ENCODE results near the gene GRID1. TPM values are rescaled to one million over a fixed set of nuclear protein-coding genes. Genes with fewer than 3 reads are reported as not detected.

Gene GRID1
- total RNA-seq, 3 donors from 2014 or later, result 0.61 to 1.9 (median 0.87) TPM

DNA sequence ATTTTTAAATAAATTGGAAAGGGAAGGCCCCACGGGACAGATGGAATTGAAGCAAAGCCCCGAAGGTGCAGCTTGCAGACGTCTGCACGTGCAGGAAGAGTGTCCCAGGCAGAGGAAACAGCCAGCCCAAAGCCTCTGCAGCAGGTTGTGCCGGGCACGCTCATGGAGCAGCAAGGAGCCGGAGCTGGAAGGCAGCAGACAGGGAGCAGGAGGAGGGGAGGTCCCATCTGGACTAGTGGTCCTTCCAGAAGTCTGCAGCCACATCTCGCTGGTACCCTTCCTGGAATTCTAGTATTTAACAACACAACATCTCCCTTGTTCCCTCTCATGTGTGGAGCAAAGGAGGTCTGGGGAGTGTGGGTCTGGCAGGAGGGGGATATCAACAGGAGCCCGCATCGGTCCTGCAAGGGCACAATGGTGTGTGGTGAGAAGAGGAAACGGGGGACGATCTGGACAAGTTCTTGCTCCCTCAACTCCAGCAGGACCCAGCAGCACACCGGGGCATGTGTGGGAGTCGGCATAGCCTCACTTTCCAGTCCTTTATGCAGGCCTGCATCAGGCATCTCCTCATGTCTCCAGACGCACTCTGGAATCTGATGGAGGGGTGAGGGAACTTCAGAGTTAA lies 169.3 kb downstream of the GRID1 start:
- no peaks in the 10 kb centered on the region for H3K9me3 ChIP-seq
- no peak overlapping the region for H3K4me3 ChIP-seq
- no peak for ATAC-seq
- no peaks in the 10 kb centered on the region for H3K4me1 ChIP-seq (ENCODE audit: low read depth)
- DNase-seq, result no peak
- intact Hi-C loops (cut with DNase I, micrococcal nuclease), result no loop called here
- no peaks in the 10 kb centered on the region for H3K36me3 ChIP-seq (ENCODE audit: low read depth)
- TF ChIP-seq, protein P1, sequence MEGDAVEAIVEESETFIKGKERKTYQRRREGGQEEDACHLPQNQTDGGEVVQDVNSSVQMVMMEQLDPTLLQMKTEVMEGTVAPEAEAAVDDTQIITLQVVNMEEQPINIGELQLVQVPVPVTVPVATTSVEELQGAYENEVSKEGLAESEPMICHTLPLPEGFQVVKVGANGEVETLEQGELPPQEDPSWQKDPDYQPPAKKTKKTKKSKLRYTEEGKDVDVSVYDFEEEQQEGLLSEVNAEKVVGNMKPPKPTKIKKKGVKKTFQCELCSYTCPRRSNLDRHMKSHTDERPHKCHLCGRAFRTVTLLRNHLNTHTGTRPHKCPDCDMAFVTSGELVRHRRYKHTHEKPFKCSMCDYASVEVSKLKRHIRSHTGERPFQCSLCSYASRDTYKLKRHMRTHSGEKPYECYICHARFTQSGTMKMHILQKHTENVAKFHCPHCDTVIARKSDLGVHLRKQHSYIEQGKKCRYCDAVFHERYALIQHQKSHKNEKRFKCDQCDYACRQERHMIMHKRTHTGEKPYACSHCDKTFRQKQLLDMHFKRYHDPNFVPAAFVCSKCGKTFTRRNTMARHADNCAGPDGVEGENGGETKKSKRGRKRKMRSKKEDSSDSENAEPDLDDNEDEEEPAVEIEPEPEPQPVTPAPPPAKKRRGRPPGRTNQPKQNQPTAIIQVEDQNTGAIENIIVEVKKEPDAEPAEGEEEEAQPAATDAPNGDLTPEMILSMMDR (IDR thresholded peaks at IDR 0.05), result no peak

DNA sequence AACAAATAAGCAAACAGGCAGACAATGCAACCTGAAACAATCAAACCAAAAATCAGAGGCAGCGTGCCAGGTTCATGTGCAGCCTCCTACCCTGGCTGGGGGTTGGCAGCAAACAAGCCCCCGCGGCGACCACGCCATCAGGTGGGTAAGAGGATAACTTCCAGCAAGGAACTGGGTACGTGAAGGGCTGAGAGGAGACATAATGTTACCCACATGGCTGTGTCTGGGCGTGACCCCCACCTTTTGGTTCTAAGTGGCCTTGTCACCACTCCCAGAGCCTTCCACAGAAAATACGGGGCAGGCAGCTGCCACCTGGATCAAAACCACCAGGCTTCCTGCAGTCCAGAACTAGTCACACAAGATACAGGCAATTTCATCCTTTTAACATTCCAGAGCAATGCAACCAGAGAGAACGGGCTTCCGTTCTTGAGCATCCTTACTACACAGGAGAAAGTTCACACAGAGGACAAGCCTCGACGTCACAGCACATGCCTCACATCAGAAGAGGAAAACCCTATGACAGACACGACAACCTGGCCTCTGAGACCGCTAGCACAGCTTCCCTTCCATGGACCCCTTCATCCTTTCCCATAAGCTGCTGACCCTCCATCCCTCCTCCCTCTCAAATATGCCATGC lies 171.0 kb downstream of the GRID1 start:
- H3K4me1 ChIP-seq (ENCODE audit: low read depth), result no peaks in the 10 kb centered on the region
- DNase-seq (no peak), ATAC-seq (no peak)
- H3K36me3 ChIP-seq (ENCODE audit: low read depth), result no peaks in the 10 kb centered on the region
- intact Hi-C loops (cut with DNase I, micrococcal nuclease), result no loop called here
- H3K4me3 ChIP-seq, result no peak overlapping the region
- TF ChIP-seq, protein P1 (IDR thresholded peaks at IDR 0.05), result no peak
- no peaks in the 10 kb centered on the region for H3K9me3 ChIP-seq

DNA sequence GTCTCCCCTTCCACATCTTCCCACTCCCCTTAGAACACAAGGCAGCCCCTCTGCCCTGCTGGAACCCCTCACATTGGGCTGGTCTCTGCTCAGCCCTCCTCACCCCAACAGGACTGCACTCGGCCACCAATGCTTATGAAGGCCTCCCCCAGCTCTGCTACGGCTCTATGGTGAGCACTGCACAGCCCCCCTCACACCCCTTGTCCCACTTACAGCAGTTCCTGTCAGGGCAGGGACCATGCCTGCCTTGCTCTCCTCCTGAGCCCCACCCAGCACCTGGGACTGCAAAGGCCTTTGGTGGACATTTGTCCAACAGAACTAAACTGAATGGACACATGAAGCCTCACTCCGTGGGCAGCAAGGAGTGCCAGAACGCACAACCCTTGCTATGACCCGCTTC lies 171.9 kb downstream of the GRID1 start:
- H3K4me1 ChIP-seq (ENCODE audit: low read depth), result no peaks in the 10 kb centered on the region
- no peak for DNase-seq
- intact Hi-C loops (cut with DNase I, micrococcal nuclease), result no loop called here
- no peaks in the 10 kb centered on the region for H3K36me3 ChIP-seq (ENCODE audit: low read depth)
- ATAC-seq, result no peak
- TF ChIP-seq, protein P1 (IDR thresholded peaks at IDR 0.05), result no peak
- no peak overlapping the region for H3K4me3 ChIP-seq
- H3K9me3 ChIP-seq, result no peaks in the 10 kb centered on the region

DNA sequence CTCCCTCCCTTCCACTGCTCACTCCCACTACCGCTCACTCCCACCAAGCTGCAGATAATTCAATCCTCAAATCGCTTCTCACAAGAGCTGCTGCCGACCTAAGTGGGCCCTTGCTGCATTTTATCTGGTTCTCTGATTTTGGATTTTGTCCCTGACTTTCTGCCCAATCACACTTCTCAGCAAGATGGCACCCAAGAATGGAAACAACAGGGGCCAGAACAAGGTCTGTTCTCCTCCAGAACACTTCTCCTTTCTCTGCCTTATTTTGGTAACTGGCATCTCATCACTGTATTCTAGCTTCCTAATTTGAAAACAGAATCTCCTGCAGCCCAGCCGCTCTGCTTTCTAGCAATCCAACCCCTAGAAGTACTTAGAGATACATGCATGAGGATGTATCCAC lies 172.8 kb downstream of the GRID1 start:
- H3K9me3 ChIP-seq, result no peaks in the 10 kb centered on the region
- intact Hi-C loops (cut with DNase I, micrococcal nuclease), result no loop called here
- H3K4me1 ChIP-seq (ENCODE audit: low read depth), result no peaks in the 10 kb centered on the region
- no peak overlapping the region for H3K4me3 ChIP-seq
- ATAC-seq (no peak), DNase-seq (no peak)
- no peaks in the 10 kb centered on the region for H3K36me3 ChIP-seq (ENCODE audit: low read depth)
- TF ChIP-seq, protein P1 (IDR thresholded peaks at IDR 0.05), result no peak

DNA sequence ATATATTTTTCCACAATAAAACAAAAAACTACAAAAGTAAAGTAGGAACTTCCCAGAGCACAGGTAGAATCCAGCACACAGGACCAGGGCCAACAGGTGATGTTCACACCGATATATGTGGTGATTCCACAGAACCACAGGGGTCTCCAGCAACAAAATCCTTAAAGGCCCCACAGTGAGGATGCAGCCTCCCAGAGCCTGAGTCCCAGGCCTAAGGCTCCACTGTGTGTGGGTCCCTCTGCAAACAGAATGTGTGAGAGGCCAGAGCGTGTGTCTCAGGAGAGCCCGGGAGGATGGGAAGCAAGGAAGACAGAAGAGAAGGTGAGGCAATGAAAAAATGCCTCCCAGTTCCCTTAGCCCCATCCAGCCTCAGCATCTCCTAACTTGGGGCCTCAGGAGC lies 173.9 kb downstream of the GRID1 start:
- DNase-seq (no peak), ATAC-seq (no peak)

More for the DNA sequence above, 173.9 kb downstream of the GRID1 start:
- no peaks in the 10 kb centered on the region for H3K9me3 ChIP-seq
- no peaks in the 10 kb centered on the region for H3K4me1 ChIP-seq (ENCODE audit: low read depth)
- TF ChIP-seq, protein P1 (IDR thresholded peaks at IDR 0.05), result no peak
- no peaks in the 10 kb centered on the region for H3K36me3 ChIP-seq (ENCODE audit: low read depth)
- no peak overlapping the region for H3K4me3 ChIP-seq
- intact Hi-C loops (cut with DNase I, micrococcal nuclease), result no loop called here
